IMR-90 (cell line): Measurements from ENCODE around the gene AKT2. TPM values are rescaled to one million over a fixed set of nuclear protein-coding genes. Genes with fewer than 3 reads are reported as not detected.

Experiments
- ATAC-seq: fragments of 200-7000 bp; cut with Tn5 transposase; 2 replicates; pipeline ENCODE4 v1.9.1; 2020; ENCODE audit warnings: low read depth, mild to moderate bottlenecking, moderate library complexity
- BruUV-seq: library from RNA; stranded (reverse); fragments of 400-500 nt; replicated peaks from 2 replicates; lab custom pipeline; 2021; lab: Mats Ljungman, UMichigan
- CTCF ChIA-PET: fragments of 300-600 bp; formaldehyde crosslinking; extraction: SDS; loops from one replicate; lab custom pipeline; 2021; ENCODE audit warnings: antibody characterized with exemption; lab: Yijun Ruan, JAX
- POLR2A ChIA-PET: fragments of 300-600 bp; sonication (Branson Sonifier 250); formaldehyde crosslinking; loops from one replicate; lab custom pipeline; 2022; ENCODE audit warnings: antibody characterized with exemption; ENCODE audit not compliant: unreplicated experiment; lab: Charles Lee
- DNase-seq: peaks from one replicate; pipeline ENCODE4 v3.0.0; 2013
- H2AFZ ChIP-seq: replicated peaks from 2 replicates; pipeline ENCODE3; 2013; ENCODE audit warnings: low read length, mild to moderate bottlenecking; ENCODE audit not compliant: poor library complexity
- H2AK5ac ChIP-seq: 2 replicates; pipeline ENCODE4 v1.6.1; 2013; ENCODE audit warnings: low read depth, low read length, inconsistent platforms
- H2AK9ac ChIP-seq: replicated peaks from 2 replicates; pipeline ENCODE3; 2013; ENCODE audit warnings: mild to moderate bottlenecking, low read depth, low read length, moderate library complexity; ENCODE audit not compliant: poor library complexity
- H2BK120ac ChIP-seq: 2 replicates; pipeline ENCODE4 v1.6.1; 2013; ENCODE audit warnings: low read depth, low read length, inconsistent platforms
- H2BK15ac ChIP-seq: 3 replicates; pipeline ENCODE4 v1.6.1; 2013; ENCODE audit warnings: low read depth, low read length, inconsistent platforms
- H2BK20ac ChIP-seq: 2 replicates; pipeline ENCODE4 v1.6.1; 2013; ENCODE audit warnings: low read depth, mild to moderate bottlenecking, inconsistent platforms, low read length, moderate library complexity
- H2BK5ac ChIP-seq: 2 replicates; pipeline ENCODE4 v1.6.1; 2013; ENCODE audit warnings: mild to moderate bottlenecking, low read depth, low read length, inconsistent platforms; ENCODE audit not compliant: poor library complexity, severe bottlenecking
- H3K14ac ChIP-seq: replicated peaks from 2 replicates; pipeline ENCODE4 v1.6.1; 2013; ENCODE audit warnings: low read depth, low read length, inconsistent platforms
- H3K18ac ChIP-seq: 2 replicates; pipeline ENCODE4 v1.6.1; 2013; ENCODE audit warnings: low read depth, low read length, control low read depth
- H3K23ac ChIP-seq: 2 replicates; pipeline ENCODE4 v1.6.1; 2013; ENCODE audit warnings: low read depth, low read length, inconsistent platforms
- H3K27ac ChIP-seq: 2 replicates; pipeline ENCODE4 v1.5.1; 2013; ENCODE audit warnings: mild to moderate bottlenecking, control low read depth, low read length; ENCODE audit not compliant: insufficient read depth
- H3K27me3 ChIP-seq: 2 replicates; pipeline ENCODE4 v1.6.1; 2013; ENCODE audit warnings: low read length; ENCODE audit not compliant: control insufficient read depth, insufficient read depth
- H3K36me3 ChIP-seq: 2 replicates; pipeline ENCODE4 v1.6.1; 2013; ENCODE audit warnings: low read length, mixed read lengths; ENCODE audit not compliant: control insufficient read depth, insufficient read depth
- H3K4ac ChIP-seq: 2 replicates; pipeline ENCODE4 v1.6.1; 2013; ENCODE audit warnings: low read depth, low read length, inconsistent platforms
- H3K4me1 ChIP-seq: 2 replicates; pipeline ENCODE4 v1.6.1; 2013; ENCODE audit warnings: low read length, mixed read lengths; ENCODE audit not compliant: control insufficient read depth, insufficient read depth
- H3K4me2 ChIP-seq: 2 replicates; pipeline ENCODE4 v1.6.1; 2013; ENCODE audit warnings: low read depth, mild to moderate bottlenecking, control low read depth, low read length, moderate library complexity
- H3K4me3 ChIP-seq: 2 replicates; pipeline ENCODE4 v1.5.1; 2013; ENCODE audit warnings: low read depth, mild to moderate bottlenecking, control low read depth, low read length, moderate library complexity; ENCODE audit not compliant: insufficient read depth
- H3K56ac ChIP-seq: 2 replicates; pipeline ENCODE4 v1.6.1; 2013; ENCODE audit warnings: low read length, inconsistent platforms; ENCODE audit not compliant: insufficient read depth; ENCODE audit errors: extremely low read depth
- H3K79me1 ChIP-seq, 2 experiments: 2 replicates each; pipeline ENCODE4 v1.6.1; 2013; ENCODE audit warnings: low read length in 2 of 2, inconsistent platforms in 1 of 2, low read depth in 1 of 2
- H3K9ac ChIP-seq: 2 replicates; pipeline ENCODE4 v1.6.1; 2013; ENCODE audit warnings: low read depth, low read length, control low read depth
- H3K9me1 ChIP-seq: 2 replicates; pipeline ENCODE4 v1.6.1; 2013; ENCODE audit warnings: low read length, inconsistent platforms; ENCODE audit not compliant: insufficient read depth
- H3K9me3 ChIP-seq: 2 replicates; pipeline ENCODE4 v1.6.1; 2013; ENCODE audit warnings: low read length; ENCODE audit not compliant: control insufficient read depth, insufficient read depth
- H4K20me1 ChIP-seq: 2 replicates; pipeline ENCODE4 v1.6.1; 2013; ENCODE audit warnings: low read length, inconsistent platforms; ENCODE audit not compliant: insufficient read depth
- H4K5ac ChIP-seq: 2 replicates; pipeline ENCODE4 v1.6.1; 2013; ENCODE audit warnings: mild to moderate bottlenecking, low read depth, low read length, control low read depth
- H4K8ac ChIP-seq, 2 experiments: 2 replicates each; pipeline ENCODE4 v1.6.1; 2013; ENCODE audit warnings: low read depth in 2 of 2, low read length in 2 of 2, control low read depth in 1 of 2, inconsistent platforms in 1 of 2
- H4K91ac ChIP-seq: 2 replicates; pipeline ENCODE4 v1.6.1; 2013; ENCODE audit warnings: low read depth, low read length, inconsistent platforms; ENCODE audit not compliant: insufficient read depth
- NFE2L2 ChIP-seq: fragments of 150-350 bp; IDR thresholded peaks from 2 replicates; pipeline ENCODE4 v1.6.1; 2016; ENCODE audit warnings: low read depth, mild to moderate bottlenecking, low read length
- WGBS, 2 experiments: methylation state at CpG; one replicate each; pipeline versions ENCODE4 v1.1.5 to v1.1.7; 2013; ENCODE audit warnings: missing lambda C conversion rate in 2 of 2; ENCODE audit not compliant: insufficient read length in 1 of 2; ENCODE audit errors: extremely low coverage in 2 of 2; 5-methylcytosine and 5-hydroxymethylcytosine counted together
- dilution Hi-C: fragments of 300-500 bp; cut with HindIII; formaldehyde crosslinking; loops from one replicate; pipeline ENCODE4 v1.14.3; 2018; ENCODE audit warnings: low sequenced_read_pairs; ENCODE audit not compliant: unreplicated experiment
- in situ Hi-C: fragments of 300-500 bp; cut with MboI; formaldehyde crosslinking; loops from 3 replicates; pipeline ENCODE4 v1.14.3; 2019; ENCODE audit warnings: low sequenced_read_pairs, inconsistent platforms, mixed read lengths
- intact Hi-C: fragments of 100-400 bp; cut with micrococcal nuclease; formaldehyde crosslinking; loops from 2 replicates; pipeline ENCODE4 v1.10.0; 2022
- microRNA-seq, 2 experiments: library from miRNA; stranded (forward) in 1 of 2; unstranded in 1 of 2; fragments of 10-50 nt in 1 of 2; fragments of <30 nt in 1 of 2; gene quantifications in 1 of 2; microRNA quantifications in 1 of 2; one replicate each; pipeline versions ENCODE3 to v1.1.0; 2013 to 2020; ENCODE audit not compliant: insufficient read depth in 1 of 2, insufficient read length in 1 of 2, unreplicated experiment in 1 of 2
- polyA plus RNA-seq, 3 experiments: library from polyadenylated mRNA; depleted of rRNA; stranded (reverse); fragments of >200 nt; gene quantifications; 2 replicates each; pipeline ENCODE4 v1.2.3, GENCODE V29; 2012; ENCODE audit warnings: low replicate concordance in 1 of 3
- small RNA-seq, 5 experiments: library from RNA; depleted of rRNA; stranded (forward); fragments of <200 nt; gene quantifications; one replicate each; pipeline ENCODE3, GENCODE V24; 2012
- total RNA-seq: library from RNA; depleted of rRNA; stranded (reverse); fragments of >200 nt; gene quantifications from 2 replicates; pipeline ENCODE4 v1.2.3, GENCODE V29; 2012; rRNA removed

The AKT2 gene
- total and polyA plus RNA-seq, 2 of the 4 experiments (the other 2 are of a cell fraction) = 61.5 to 104 TPM

- no peak overlapping the region for H3K9ac ChIP-seq
- H3K4me3 ChIP-seq = no peak overlapping the region
- ChIA-PET CTCF (no interaction called here), POLR2A (interaction anchor here (0.6 kb wide), 1 partner anchor 97 kb away, joined by 3 read pairs; no protein-coding TSS in a partner anchor)
- no peak overlapping the region for H2BK5ac ChIP-seq
- no peaks in the 10 kb centered on the region for H3K9me3 ChIP-seq
- no TSS peak for BruUV-seq
- H3K18ac ChIP-seq = no peak overlapping the region
- no peaks in the 10 kb centered on the region; the same call in 1 of the 2 replicates for H3K27me3 ChIP-seq
- dilution Hi-C loops (no loop called here), in situ Hi-C loops (no loop called here), intact Hi-C loops (no loop called here)
- H3K4me1 ChIP-seq = no peaks in the 10 kb centered on the region
- no peak overlapping the region for H3K23ac ChIP-seq
- no peak overlapping the region for H2AK5ac ChIP-seq
- no peak overlapping the region for H3K14ac ChIP-seq
- no peaks in the 10 kb centered on the region for H3K9me1 ChIP-seq
- no CpG with 5 or more reads among the region's 1 CpG for WGBS, 2 experiments
- DNase-seq = no peak
- H2AK9ac ChIP-seq = no peak overlapping the region
- no peak overlapping the region for H3K4me2 ChIP-seq
- no peak overlapping the region for H4K5ac ChIP-seq
- H3K79me1 ChIP-seq = no peaks in the 10 kb centered on the region
- TF ChIP-seq NFE2L2 = no peak
- H3K56ac ChIP-seq = no peak overlapping the region
- H2BK15ac ChIP-seq = no peak overlapping the region
- no peak overlapping the region for H2AFZ ChIP-seq
- no peak overlapping the region for H2BK120ac ChIP-seq
- no peak overlapping the region for H4K8ac ChIP-seq
- no peak overlapping the region for H4K91ac ChIP-seq
- ATAC-seq = no peak
- H3K4ac ChIP-seq = no peak overlapping the region
- no peak overlapping the region for H2BK20ac ChIP-seq
- H4K20me1 ChIP-seq = no peaks in the 10 kb centered on the region
- no peak overlapping the region for H3K27ac ChIP-seq
- no peaks in the 10 kb centered on the region for H3K36me3 ChIP-seq
These were observed 100.9 kb downstream of the AKT2 start for GRCh38 chr19:40184273-40184672.

Small RNA genes lying within 50 kb of the gene (microRNA-seq; reads per million reads assigned to microRNA genes)
- 4.1 to 42.7 reads per million in 2 experiments for gene MIR641 (ENCODE audit: insufficient read depth in 1 of 2, insufficient read length in 1 of 2, unreplicated experiment in 1 of 2)
- not detected for gene RNU6-945P (ENCODE audit: insufficient read depth, insufficient read length)

Small RNA genes lying within 50 kb of the gene (small RNA-seq; reads per million reads assigned to genes)
- 4.1 to 304 (median 155) reads per million in 5 experiments for gene MIR641
- 0 reads per million in 5 experiments for gene RNU6-945P

Other genes with a start within 250 kb of the AKT2 start
- 14.7 and 19.9 TPM in 2 replicates for gene ZNF780B, start 229.1 kb downstream of the AKT2 start, total RNA-seq
- gene ZNF780B, start 229.1 kb downstream of the AKT2 start, polyA plus RNA-seq (2012; rRNA removed) = 3.7 and 4.6 TPM in 2 replicates
- gene ZNF780A, start 194.4 kb downstream of the AKT2 start, total RNA-seq = 17.0 and 25.3 TPM in 2 replicates
- gene ZNF780A, start 194.4 kb downstream of the AKT2 start, polyA plus RNA-seq (2012; rRNA removed) = 5.9 and 6.2 TPM in 2 replicates
- 1.4 and 1.8 TPM in 2 replicates for gene MAP3K10, start 93.9 kb downstream of the AKT2 start, total RNA-seq
- gene MAP3K10, start 93.9 kb downstream of the AKT2 start, polyA plus RNA-seq (2012; rRNA removed) = 5.5 and 6.4 TPM in 2 replicates
- not detected in 2 replicates for gene TTC9B, start 67.0 kb downstream of the AKT2 start, total RNA-seq
- gene TTC9B, start 67.0 kb downstream of the AKT2 start, polyA plus RNA-seq (2012; rRNA removed) = not detected in 2 replicates
- gene CCNP, start 58.7 kb downstream of the AKT2 start, total RNA-seq = under 0.01 TPM in 2 replicates
- 0.17 and 0.21 TPM in 2 replicates for gene CCNP, start 58.7 kb downstream of the AKT2 start, polyA plus RNA-seq (2012; rRNA removed)
- 3.6 and 4.4 TPM in 2 replicates for gene C19orf47, start 63.1 kb upstream of the AKT2 start, total RNA-seq
- gene C19orf47, start 63.1 kb upstream of the AKT2 start, polyA plus RNA-seq (2012; rRNA removed) = 16.3 and 24.4 TPM in 2 replicates
- gene PLD3, start 63.4 kb upstream of the AKT2 start, total RNA-seq = 117 and 120 TPM in 2 replicates
- gene PLD3, start 63.4 kb upstream of the AKT2 start, polyA plus RNA-seq (2012; rRNA removed) = 665 and 732 TPM in 2 replicates
- gene HIPK4, start 104.8 kb upstream of the AKT2 start, total RNA-seq = 0.18 and 0.28 TPM in 2 replicates
- 0.11 and 0.12 TPM in 2 replicates for gene HIPK4, start 104.8 kb upstream of the AKT2 start, polyA plus RNA-seq (2012; rRNA removed)
- 0.83 and 0.90 TPM in 2 replicates for gene PRX, start 128.0 kb upstream of the AKT2 start, total RNA-seq
- 1.7 and 1.8 TPM in 2 replicates for gene PRX, start 128.0 kb upstream of the AKT2 start, polyA plus RNA-seq (2012; rRNA removed)
- gene SERTAD1, start 140.6 kb upstream of the AKT2 start, total RNA-seq = 25.6 and 27.4 TPM in 2 replicates
- 21.1 and 29.5 TPM in 2 replicates for gene SERTAD1, start 140.6 kb upstream of the AKT2 start, polyA plus RNA-seq (2012; rRNA removed)
- 23.3 and 25.6 TPM in 2 replicates for gene SERTAD3, start 159.0 kb upstream of the AKT2 start, total RNA-seq
- gene SERTAD3, start 159.0 kb upstream of the AKT2 start, polyA plus RNA-seq (2012; rRNA removed) = 17.9 and 20.5 TPM in 2 replicates
- 65.2 and 67.5 TPM in 2 replicates for gene BLVRB, start 180.4 kb upstream of the AKT2 start, total RNA-seq
- 102 and 113 TPM in 2 replicates for gene BLVRB, start 180.4 kb upstream of the AKT2 start, polyA plus RNA-seq (2012; rRNA removed)
- gene SPTBN4, start 181.7 kb upstream of the AKT2 start, total RNA-seq = 0.72 and 0.83 TPM in 2 replicates
- gene SPTBN4, start 181.7 kb upstream of the AKT2 start, polyA plus RNA-seq (2012; rRNA removed) = 0.59 and 0.91 TPM in 2 replicates